H1 (cell line): Measurements from ENCODE around the gene RAB3IL1.
A peak's percentile ranks its signal among the peaks of the same experiment; 100 is the strongest.

Experiments used
- ATF2 ChIP-seq: IDR thresholded peaks from 2 replicates; pipeline ENCODE4 v1.6.1; 2012; ENCODE audit warnings: low read length, inconsistent platforms
- CEBPB ChIP-seq: IDR thresholded peaks from 2 replicates; pipeline ENCODE4 v1.6.1; 2012; ENCODE audit warnings: low read depth, low read length
- CREB1 ChIP-seq: IDR thresholded peaks from 2 replicates; pipeline ENCODE4 v1.6.1; 2012; ENCODE audit warnings: inconsistent platforms
- CTCF ChIP-seq, 3 experiments: IDR thresholded peaks; 1 replicate in 2 of 3; 2 replicates in 1 of 3; pipeline versions ENCODE4 v1.5.1 to v1.6.1; 2011; ENCODE audit warnings: low read length in 3 of 3, mild to moderate bottlenecking in 3 of 3, inconsistent platforms in 2 of 3, low read depth in 1 of 3, moderate library complexity in 1 of 3; ENCODE audit not compliant: insufficient read depth in 1 of 3; ENCODE audit errors: control extremely low read depth in 1 of 3
- FOSL1 ChIP-seq: IDR thresholded peaks from 2 replicates; pipeline ENCODE4 v1.6.1; 2011; ENCODE audit warnings: mild to moderate bottlenecking, low read depth, low read length, moderate library complexity; ENCODE audit not compliant: insufficient read depth
- JUND ChIP-seq: IDR thresholded peaks from 2 replicates; pipeline ENCODE4 v1.6.1; 2011; ENCODE audit warnings: mild to moderate bottlenecking, improper control_type of control experiment, low read length
- KDM1A ChIP-seq: fragments of 200-600, 300-600 bp; sonication (generic); IDR thresholded peaks from 2 replicates; pipeline ENCODE4 v1.7.1; 2016; ENCODE audit warnings: mild to moderate bottlenecking, low read length, borderline replicate concordance
- PHF8 ChIP-seq: fragments of 200-600 bp; sonication (generic); conservative IDR thresholded peaks from 2 replicates; pipeline ENCODE4 v1.7.1; 2012; ENCODE audit warnings: low read depth, mild to moderate bottlenecking, inconsistent platforms, low read length, moderate library complexity
- POLR2A ChIP-seq, 2 experiments: IDR thresholded peaks; 1 replicate in 1 of 2; 2 replicates in 1 of 2; pipeline ENCODE4 v1.6.1; 2011; ENCODE audit warnings: low read depth in 2 of 2, low read length in 2 of 2, mild to moderate bottlenecking in 2 of 2; ENCODE audit errors: control extremely low read depth in 1 of 2
- POLR2AphosphoS5 ChIP-seq: IDR thresholded peaks from 2 replicates; pipeline ENCODE4 v1.6.1; 2011; ENCODE audit warnings: low read depth, low read length
- RFX5 ChIP-seq: IDR thresholded peaks from 2 replicates; pipeline ENCODE4 v1.6.1; 2011; ENCODE audit warnings: low read depth, low read length, improper control_type of control experiment, borderline replicate concordance
- SIN3A ChIP-seq, 2 experiments: IDR thresholded peaks in 1 of 2; conservative IDR thresholded peaks in 1 of 2; 2 replicates each; pipeline ENCODE4 v1.6.1; 2011 to 2012; ENCODE audit warnings: low read length in 2 of 2, improper control_type of control experiment in 1 of 2, low read depth in 1 of 2, mild to moderate bottlenecking in 1 of 2

- TF ChIP-seq JUND = no peak
- TF ChIP-seq FOSL1 = no peak
- no peak for TF ChIP-seq CTCF (IDR thresholded peaks at IDR 0.05; ENCODE audit: control extremely low read depth in 1 of 3, insufficient read depth in 1 of 3, low read depth in 1 of 3, low read length in 3 of 3)
- TF ChIP-seq RFX5 = no peak
- TF ChIP-seq ATF2 = no peak
- no peak for TF ChIP-seq PHF8
- no peak for TF ChIP-seq CREB1
- no peak for TF ChIP-seq KDM1A
- no peak for TF ChIP-seq SIN3A (conservative IDR thresholded peaks at IDR 0.05 in 1 of 2, IDR thresholded peaks at IDR 0.05 in 1 of 2; ENCODE audit: low read depth in 1 of 2, low read length in 2 of 2)
- peak in 1 of 2 experiments; percentile 20; a peak in 1 of 3 replicates for TF ChIP-seq POLR2A (IDR thresholded peaks at IDR 0.05; ENCODE audit: control extremely low read depth in 1 of 2, low read depth in 2 of 2, low read length in 2 of 2)
- peak; percentile 21; the same call in 1 of the 2 replicates for TF ChIP-seq POLR2AphosphoS5
- TF ChIP-seq CEBPB = no peak
These were observed 54.4 kb downstream of the RAB3IL1 start for GRCh38 chr11:61862714-61863547.
